Epidermal melanocyte (primary cell): ENCODE results near the gene ELMO1.
"Not testable (repeated sequence)": the region's sequence is repeated elsewhere in the genome, so short reads cannot be mapped to it uniquely, and the experiment has no call there.

Experiments used
- DNase-seq: peaks from one replicate; pipeline ENCODE4 v3.0.0; 2011; ENCODE audit warnings: low spot score; ENCODE audit not compliant: insufficient read length

ELMO1 gene

DNA sequence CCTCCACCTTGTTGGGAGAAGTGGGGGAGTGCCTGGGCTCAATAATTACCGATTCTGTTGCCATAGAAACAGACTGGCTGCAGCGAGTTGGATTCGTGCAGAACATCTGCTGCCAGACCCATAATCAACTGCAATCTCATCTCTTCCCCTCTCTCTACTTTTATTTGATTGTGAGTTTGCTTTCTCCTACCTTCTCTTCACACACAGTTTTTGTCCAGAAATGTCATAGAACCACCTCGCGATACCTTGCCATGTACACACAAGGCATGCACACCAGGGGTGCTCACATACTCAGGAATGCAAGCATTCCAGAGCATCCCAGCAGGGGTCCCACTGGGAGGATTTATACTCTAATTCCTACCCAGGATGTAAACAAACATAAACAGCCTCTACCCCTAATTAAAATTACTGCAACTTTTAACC, 462.1 kb downstream of the ELMO1 start:
- no peak for DNase-seq

DNA sequence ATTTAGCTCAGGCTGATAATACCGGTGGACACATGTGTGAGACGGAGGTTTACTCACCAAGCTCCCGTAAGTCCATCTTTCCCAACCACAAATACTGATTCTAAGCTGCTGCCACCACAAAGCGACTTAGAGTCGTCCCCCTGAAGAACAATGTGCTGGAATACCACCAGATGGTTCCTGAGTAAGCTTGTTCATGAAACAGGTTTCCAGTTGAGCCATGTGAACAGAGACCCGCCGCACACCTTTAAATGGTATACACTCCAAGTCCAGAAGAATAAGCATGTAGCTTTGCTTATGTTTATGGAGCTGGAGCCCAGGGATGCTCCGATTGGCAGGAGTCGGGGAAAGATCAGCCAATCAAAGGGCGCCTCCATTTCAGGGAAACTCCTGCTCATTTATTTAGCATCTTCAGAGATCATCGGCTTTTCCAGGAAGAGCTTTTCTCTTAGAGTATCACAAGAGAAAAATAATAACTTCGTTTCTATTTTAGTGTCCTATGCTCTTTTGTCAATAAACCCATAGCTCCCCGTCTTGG, 462.7 kb downstream of the ELMO1 start:
- no peak for DNase-seq

DNA sequence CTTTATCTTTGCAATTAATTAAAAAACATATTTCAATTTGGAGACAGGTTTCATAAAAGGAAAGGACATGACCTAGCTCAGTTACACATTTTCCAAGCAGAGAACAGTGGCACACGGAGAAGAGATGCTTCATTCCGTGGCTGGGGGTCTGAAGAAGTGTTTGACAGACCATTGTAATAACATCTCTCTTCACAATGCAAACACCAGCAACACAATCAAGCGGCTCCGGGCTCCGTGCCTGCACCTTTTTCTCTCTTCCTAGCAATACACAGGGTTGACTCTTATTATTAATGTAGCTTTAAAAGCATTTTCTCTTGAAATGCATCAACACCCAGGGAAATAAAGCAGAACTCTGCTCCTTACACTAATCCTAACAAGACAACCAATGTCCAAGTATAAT, 463.3 kb downstream of the ELMO1 start:
- DNase-seq = no peak

DNA sequence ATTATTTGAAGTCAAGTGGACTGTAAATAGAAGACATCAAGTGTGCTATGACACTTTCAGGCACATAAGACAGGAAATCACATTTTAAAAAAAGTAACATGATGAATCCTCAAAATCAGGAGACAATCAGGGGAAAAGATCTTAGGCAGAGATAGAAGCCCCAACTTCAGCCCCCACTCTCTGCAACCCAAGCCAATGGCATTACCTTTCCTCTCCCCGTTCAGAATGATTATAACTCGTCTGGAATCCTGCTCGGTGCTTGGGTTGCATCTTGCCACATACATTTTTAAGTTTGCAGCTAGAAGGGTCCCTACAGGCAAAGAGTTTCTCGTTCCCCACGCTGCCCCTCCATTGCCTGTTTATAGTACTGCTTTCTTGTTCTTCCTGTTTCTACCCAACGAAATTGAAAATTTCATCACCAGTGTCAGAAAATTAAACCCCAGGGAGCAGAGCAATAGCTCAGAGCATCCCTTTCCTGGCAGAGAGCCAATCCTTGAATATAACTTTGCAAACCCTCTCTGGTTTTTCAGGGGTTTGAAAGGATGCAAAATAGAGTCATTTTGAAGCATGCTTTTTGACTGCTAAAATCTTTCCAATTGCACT, 463.9 kb downstream of the ELMO1 start:
- no peak for DNase-seq

DNA sequence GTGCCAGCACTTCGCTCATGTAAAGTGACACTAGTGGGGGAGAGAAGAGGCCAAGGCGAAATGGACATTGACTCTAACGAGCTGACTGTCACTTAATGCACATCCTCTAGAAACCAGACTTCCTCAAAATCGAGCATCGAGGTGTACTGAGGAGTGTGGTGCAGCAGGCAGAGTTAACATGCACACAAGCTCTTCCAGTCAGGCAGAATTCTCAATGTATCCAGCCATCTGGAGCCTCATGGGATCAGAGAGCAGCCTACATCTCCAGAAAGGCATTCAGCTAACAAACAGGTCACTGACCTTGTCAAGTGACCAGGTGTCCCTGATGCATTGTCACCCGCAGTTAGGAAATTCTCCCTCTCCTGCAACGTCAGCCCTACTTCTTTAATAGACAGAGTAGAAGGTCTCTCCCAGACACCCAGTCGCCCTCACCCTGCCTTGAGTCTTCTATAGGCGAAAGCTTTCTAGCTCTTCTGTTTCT, 464.6 kb downstream of the ELMO1 start:
- no peak for DNase-seq

DNA sequence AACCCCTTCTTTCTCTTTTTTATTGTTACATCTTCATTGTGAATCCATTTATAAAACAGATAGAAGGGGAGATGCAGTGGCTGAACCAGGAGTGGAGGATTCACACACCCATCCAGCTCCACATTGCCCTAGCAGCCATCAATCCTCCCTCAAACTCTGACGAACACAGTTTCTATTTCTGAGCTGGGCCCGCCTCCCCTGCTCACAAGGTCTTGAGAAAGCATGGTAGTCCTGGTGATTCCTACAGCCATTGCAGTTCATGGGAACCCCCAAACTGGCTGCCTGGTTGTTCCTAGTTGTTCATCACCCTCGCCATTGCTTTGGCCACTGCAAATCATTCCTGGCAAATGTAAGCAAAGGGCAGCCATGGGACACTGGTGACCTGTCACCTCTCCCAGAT, 465.9 kb downstream of the ELMO1 start:
- no peak for DNase-seq

DNA sequence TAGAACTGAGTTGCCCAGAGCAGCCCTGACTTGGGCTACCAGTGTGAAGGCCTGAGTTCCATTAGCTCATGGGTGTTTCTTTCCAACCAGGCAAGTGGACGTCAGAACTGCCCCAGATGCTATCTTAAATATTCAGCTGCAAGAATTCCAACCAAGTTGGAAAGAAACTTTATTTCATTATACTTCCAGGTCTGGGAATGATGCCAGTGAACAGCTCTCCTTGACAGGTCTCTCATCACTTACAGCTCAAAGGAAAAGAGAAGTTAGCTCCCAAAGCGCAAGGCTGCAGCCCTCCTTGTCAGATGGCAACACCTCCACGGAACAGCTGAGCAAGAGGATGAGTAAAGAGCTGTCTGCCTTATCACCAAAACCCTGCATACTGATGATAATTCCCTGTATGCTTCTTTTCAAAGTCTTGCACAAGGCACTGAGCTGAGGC, 468.8 kb downstream of the ELMO1 start:
- no peak for DNase-seq

DNA sequence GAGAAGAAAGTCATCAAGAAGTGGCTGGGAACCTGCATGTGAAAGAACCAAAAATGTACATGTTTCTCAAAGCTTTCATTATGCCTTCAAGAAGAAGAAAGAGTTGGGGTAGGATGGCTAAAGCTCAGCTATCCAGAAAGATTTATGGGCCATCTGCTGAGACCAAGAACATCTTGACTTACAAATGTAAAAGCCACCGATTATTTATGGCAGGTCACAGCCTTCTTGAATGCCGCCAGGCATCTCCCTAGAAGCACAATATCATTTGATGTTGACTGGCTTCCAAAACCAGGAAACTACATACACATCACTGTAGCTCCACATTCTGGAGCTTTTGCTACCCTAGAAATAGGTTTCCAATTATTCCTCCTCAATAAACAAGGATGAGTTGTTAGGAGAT, 470.2 kb downstream of the ELMO1 start:
- no peak for DNase-seq

DNA sequence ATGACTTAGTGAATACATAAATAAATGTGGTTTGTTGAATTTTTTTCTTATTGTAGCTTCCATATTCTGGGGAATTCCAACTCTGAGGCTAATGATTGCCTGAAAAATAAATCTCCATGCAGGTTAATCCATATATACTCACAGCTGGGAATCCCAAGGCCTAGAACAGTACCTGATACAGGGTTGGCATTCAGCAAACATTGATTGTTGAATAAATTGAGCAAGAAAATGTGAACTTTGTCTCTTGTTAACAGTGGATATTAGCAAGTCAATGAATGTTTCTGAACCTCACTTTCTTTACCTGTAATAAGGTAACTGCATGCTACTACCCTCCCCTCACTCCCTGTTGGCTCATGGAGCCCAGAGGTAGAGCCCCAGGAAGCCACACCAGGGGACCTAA, 470.8 kb downstream of the ELMO1 start:
- DNase-seq = no peak

DNA sequence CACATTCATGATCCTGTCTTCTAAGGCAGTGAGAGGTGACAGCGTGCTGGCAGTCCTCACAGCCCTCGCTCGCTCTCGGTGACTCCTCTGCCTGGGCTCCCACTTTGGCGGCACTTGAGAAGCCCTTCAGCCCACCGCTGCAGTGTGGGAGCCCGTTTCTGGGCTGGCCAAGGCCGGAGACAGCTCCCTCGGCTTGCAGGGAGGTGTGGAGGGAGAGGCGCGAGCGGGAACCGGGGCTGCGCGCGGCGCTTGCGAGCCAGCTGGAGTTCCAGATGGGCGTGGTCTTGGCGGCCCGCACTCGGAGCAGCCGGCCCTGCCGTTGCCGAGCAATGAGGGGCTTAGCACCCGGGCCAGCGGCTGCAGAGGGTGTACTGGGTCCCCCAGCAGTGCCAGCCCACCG, 475.1 kb downstream of the ELMO1 start:
- not testable (repeated sequence) for DNase-seq

DNA sequence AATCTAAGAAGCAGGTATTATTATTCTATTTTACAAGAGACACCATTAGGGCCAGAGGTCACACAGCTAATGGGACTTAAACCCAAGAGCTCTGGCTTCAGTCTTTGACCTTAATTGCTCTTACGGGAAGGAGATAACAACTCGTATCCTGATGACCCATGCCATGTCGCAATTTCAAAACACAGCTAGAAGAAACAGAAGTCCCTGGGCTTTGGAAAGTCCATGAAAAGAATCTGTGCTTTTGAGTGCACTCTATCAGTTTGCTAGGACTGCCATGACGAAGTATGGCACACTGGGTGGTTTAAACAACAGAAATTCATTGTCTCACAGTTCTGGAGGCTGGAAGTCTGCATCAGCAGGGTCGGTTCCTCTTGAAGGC, 476.5 kb downstream of the ELMO1 start:
- DNase-seq = no peak

DNA sequence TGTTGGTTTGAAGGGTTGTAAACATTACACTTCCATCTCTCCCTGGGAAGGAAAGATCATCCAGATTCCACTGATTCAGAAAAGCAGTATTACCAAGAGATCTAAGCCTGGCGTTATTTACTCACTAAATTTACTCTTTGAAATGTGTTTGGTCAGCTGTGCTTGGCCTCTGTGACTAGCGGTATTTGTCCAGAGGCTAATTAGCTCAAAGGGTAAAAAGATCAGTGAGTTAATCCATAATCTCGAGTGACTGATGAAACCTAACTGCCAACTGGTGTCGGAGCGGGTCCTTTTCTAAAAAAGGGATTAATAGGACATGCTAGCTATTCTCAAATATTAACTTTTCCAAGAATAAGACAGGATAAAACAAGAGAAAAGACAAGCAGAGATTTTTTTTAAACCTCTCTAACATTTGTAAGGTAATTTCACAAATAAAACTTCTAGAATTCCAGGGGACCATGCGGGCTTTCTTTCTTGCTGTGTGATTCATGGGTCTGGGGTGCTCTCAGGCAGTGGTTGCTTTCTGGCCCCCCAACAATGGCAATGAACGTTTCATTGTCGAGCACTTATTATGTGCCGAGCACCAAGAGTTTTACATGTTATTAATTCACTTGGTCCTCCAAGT, 477.0 kb downstream of the ELMO1 start:
- DNase-seq = no peak

DNA sequence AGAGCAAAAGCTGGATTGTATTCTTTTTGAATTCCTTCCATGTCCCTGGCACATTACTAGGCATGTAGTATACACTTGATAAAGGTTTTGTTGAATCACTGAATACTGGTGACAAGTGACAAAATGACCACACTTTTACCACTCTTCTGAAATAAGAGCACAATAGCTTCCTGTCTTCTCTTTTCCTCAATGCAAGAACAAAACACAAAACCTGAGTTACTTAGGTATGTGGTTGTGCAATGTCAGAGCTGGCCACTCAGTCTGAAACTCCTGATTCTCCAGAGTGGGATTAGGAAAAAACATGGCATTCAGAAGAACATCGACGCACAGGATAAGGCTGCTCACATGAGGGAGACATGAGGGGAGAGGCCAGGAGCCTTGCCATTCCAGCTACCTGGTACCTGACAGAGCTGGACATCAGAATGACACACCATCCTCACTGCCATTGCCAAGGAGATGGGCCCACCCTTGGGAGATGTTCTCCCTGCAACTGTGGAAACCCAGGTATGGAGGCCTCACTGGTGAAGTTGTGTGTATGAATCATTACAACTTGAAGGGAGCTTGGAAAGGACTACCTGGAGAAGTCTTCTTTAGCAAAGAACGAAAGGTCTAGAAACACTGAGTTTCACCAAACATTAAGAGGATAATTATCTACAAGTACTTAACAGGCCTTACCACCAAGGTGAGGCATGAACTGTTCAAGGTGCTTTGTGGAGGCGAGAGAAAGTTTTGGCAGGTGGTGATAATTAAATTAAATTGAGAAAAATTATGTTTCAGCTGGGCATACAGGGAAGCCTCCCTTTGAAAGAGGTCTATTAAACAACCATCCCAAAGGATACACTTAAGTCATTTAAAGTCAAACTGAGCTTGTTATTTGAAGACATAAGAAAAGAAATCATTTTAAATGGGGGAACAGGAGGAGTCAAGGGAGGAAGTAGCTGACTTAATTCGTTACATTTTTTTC, 477.8 kb downstream of the ELMO1 start:
- DNase-seq = no peak

DNA sequence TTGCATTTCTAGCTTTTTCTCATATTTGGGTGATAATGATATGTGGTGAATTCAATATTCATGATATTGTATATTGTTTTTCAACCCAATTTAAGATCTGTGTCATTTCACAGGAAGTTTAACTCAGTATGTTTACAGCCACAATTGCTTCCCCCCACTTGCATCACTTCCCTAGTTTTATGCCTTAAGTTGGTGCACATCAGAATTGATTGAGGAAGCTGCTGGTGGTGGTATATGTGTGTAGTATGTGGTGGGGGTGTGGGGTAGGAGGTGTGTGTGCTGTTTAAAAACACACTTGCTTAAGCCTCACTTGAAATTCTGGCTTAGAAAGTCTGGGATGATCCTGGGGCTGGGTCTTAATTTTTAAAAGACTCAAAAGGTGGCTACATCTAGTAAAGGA, 479.3 kb downstream of the ELMO1 start:
- no peak for DNase-seq

DNA sequence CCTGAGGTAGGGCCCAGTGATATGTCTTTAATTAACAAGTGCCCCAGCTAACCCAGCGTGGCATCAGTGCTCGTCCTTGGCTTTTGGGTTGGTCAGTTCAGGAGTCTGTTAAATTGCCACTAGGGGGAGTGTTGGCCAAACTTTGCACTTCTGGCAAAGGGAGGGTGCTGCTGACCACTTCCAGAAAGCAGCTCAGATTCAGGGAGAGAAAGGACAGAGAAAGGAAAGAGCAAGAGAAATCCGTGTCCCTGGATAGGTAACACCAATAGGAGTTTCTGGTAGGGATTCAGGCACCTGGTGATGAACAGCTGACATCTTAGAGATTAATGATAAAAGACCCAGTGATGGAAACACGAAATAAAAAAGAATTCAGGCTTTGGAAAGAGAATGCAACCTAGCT, 481.3 kb downstream of the ELMO1 start:
- peak; percentile 26 for DNase-seq

DNA sequence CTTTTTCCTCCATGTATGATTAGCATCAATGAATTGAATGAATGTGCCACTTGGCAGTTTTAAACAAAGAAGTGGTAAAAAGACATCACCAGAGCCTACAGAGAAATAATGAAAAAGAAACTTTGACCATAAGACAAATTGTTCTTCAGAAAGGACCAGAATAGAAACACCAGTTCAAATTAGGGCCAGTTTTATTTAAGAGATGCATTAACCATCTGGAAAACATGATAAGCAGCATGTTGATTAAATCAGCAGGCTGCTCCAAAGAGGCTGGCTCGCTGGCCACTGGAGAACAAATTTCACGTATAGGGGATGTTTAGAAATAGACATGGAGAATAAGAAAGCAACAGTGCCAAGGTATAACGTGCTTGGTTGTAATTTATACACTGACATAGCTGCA, 482.0 kb downstream of the ELMO1 start:
- DNase-seq = no peak

DNA sequence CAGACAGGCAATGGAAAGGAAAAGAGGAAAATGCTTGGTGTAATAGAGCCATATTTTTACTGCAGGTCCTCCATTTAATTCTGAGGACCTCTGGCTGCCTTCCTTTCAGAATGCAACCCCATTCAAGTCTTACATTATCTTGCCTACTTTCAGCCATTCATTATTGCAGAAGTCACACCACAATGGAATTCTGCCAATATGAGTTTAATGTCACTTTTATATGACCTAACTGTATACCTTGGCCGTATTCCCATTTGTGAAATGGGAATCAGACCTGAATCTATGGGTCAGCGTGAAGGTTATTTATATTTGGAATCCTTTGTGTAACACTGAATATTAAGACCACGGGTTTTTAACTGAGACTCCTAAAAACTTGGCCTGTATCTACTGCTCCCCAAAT, 482.6 kb downstream of the ELMO1 start:
- no peak for DNase-seq

DNA sequence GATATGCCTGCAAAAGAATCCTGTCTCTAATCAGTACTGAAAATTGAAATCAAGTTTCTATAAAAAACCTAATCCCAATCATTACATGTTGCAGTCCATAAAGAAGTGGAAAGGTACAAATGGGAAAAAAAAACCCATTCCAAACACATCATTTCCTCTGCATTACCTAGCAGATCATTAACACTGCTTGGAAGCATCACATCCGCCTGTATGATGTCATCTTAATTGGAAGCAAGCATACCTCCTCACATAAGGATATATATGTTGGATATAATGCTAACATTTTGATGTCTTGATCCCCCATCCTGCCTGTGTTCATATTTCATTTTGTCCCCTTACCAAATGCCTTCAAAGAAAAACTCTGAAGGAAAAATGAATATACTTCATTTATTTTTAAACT, 483.0 kb downstream of the ELMO1 start:
- DNase-seq = no peak

DNA sequence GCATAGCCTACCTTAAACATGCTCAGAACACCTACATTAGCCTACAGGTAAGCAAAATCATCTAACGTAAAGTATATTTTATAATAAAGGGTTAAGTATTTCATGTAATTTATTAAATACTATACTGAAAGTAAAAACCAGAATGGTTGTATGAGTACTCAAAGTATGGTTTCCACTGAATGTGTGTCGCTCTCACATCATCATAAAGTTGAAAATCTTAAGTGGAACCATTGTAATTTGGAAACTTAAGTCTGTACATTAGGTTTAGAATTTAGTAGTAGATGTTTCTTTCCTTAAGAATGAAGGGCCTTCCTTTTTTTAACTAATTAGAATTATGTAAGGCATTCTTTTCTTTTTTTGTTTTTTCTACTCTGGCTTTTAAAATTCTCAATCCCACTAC, 484.4 kb downstream of the ELMO1 start:
- DNase-seq = no peak

DNA sequence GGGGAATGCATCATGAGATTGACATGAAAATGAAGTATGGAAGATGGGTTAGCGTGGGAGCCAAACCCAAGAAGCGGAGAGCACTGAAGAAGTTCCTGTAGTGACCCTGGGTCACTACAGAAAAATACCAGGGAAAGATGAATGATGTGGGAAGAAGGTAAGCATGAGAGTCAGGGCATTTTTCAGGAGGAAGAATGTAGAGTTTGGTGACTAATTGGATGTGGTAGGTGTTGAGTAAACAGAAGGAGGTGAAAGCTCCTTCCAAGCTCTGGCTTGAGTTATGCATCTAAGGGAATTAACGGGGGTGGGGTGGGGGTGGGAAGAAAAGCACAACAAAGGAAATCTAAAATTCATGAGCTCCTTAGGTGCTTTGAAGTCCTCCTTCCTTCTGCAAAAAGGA, 486.3 kb downstream of the ELMO1 start:
- no peak for DNase-seq

DNA sequence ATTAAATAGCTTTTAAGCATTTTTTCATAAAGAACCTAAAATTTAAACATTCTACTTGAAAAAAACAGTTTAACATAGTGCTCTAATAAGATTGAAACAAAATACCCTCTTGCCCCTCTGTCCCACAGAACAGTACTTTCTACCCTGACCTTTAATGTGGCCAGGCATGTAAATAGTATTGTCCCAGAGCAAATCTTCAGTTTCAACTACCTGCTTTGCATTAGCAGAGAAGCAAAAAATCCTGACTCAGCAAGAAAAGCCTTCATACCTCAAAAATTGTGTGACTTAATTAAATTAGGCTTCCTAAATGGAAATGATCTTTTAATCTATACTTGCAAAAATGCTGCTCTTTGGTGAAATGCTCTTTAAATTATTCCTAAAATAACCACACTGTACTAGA, 487.0 kb downstream of the ELMO1 start:
- no peak for DNase-seq

DNA sequence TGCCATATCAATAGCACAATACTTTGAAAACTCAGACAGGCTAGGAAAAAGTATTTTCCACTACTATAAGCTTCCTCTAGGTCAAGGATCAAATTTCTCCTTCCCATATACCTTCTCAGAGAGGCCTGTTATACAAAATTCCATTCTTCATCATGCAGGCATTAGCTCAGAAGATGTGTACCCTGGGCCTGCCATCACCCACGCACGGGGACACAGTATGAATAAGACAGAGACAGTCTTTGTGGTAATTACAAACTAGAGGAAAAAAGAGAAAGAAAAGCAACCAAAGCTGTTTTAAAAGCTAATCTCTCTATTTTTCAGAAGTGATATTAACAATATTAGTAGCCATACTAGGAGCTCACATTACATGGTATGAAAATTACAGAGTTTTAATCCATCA, 487.6 kb downstream of the ELMO1 start:
- DNase-seq = no peak
